ENCODE results near the gene UTP25.

The UTP25 gene

GRCh38 chr1:209862391-209863356 lies 34.9 kb downstream of the UTP25 start:
- no peak for FAIRE-seq
- no peak for DNase-seq (ENCODE audit: insufficient read length, low spot score)
- TF ChIP-seq TAF1 (IDR thresholded peaks at IDR 0.05; ENCODE audit: low read depth, low read length) (no peak), PAX5 (IDR thresholded peaks at IDR 0.05; ENCODE audit: insufficient read depth, low read length, severe bottlenecking) (no peak), POU2F2 (IDR thresholded peaks at IDR 0.05; ENCODE audit: low read depth, low read length) (no peak), POLR2AphosphoS5 (IDR thresholded peaks at IDR 0.05; ENCODE audit: low read depth, low read length) (no peak), POLR2A (IDR thresholded peaks at IDR 0.05; ENCODE audit: low read depth, low read length) (no peak), SPI1 (IDR thresholded peaks at IDR 0.05; ENCODE audit: low read depth, low read length) (no peak)

- no peak for FAIRE-seq
- DNase-seq (ENCODE audit: insufficient read length, low spot score): no peak
- TF ChIP-seq POLR2A (IDR thresholded peaks at IDR 0.05; ENCODE audit: low read depth, low read length): no peak
- TF ChIP-seq SPI1 (IDR thresholded peaks at IDR 0.05; ENCODE audit: low read depth, low read length): no peak
- no peak for TF ChIP-seq PAX5 (IDR thresholded peaks at IDR 0.05; ENCODE audit: insufficient read depth, low read length, severe bottlenecking)
- no peak for TF ChIP-seq POU2F2 (IDR thresholded peaks at IDR 0.05; ENCODE audit: low read depth, low read length)
- no peak for TF ChIP-seq TAF1 (IDR thresholded peaks at IDR 0.05; ENCODE audit: low read depth, low read length)
- TF ChIP-seq POLR2AphosphoS5 (IDR thresholded peaks at IDR 0.05; ENCODE audit: low read depth, low read length): no peak
Measured at GRCh38 chr1:209863766-209864485, 36.2 kb downstream of the UTP25 start.

- TF ChIP-seq POLR2AphosphoS5 (IDR thresholded peaks at IDR 0.05; ENCODE audit: low read depth, low read length) (no peak), SPI1 (IDR thresholded peaks at IDR 0.05; ENCODE audit: low read depth, low read length) (no peak), TAF1 (IDR thresholded peaks at IDR 0.05; ENCODE audit: low read depth, low read length) (no peak)
- DNase-seq (ENCODE audit: insufficient read length, low spot score): no peak
- no peak for FAIRE-seq
Measured at GRCh38 chr1:209866201-209866600, 38.4 kb downstream of the UTP25 start.

DNA sequence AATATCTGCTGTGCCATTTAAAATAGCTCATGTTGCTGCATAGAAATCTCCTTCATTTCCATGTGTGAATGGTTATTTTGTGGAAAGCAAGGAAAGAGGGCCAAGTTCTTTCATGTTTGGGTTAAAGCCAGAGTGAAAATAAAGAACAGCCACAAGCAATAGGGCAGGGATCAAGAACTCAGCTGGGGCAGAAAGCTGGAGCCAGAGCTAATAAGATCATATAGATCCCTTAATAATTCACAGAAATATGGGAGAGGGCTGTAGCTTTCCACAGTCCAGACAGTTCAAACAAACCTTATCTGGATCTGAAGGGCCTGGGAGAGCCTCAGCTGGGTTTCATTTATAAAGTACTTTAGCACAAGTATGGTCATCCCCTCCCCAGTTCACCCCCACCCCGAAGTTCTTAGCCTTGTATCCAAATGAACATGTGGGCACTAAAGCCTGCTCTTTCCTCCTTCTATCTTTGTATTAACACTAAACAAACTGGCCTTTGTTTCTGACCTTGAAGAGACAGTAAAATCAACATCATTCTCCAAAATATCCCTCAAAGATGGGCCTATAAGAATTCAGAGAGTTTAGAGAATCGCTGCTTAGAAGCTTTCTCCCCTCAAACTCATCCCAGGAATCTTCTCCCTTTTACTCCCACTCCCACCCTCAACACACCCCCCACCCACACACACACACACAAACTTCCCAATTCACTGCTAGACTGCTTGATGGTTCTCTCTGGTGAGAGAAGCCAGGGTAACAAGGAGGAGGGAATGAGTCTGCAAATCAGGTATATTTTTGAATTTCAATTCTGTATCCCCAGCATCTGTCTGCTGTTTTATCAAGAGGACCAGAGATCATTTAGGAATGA lies 41.7 kb downstream of the UTP25 start:
- TF ChIP-seq TAF1 (IDR thresholded peaks at IDR 0.05; ENCODE audit: low read depth, low read length) (no peak), PAX5 (IDR thresholded peaks at IDR 0.05; ENCODE audit: insufficient read depth, low read length, severe bottlenecking) (no peak), POLR2A (IDR thresholded peaks at IDR 0.05; ENCODE audit: low read depth, low read length) (no peak), POU2F2 (IDR thresholded peaks at IDR 0.05; ENCODE audit: low read depth, low read length) (no peak), SPI1 (IDR thresholded peaks at IDR 0.05; ENCODE audit: low read depth, low read length) (no peak), POLR2AphosphoS5 (IDR thresholded peaks at IDR 0.05; ENCODE audit: low read depth, low read length) (no peak)
- FAIRE-seq: no peak
- no peak for DNase-seq (ENCODE audit: insufficient read length, low spot score)

- DNase-seq (ENCODE audit: insufficient read length, low spot score) (no peak), FAIRE-seq (no peak)
- TF ChIP-seq SPI1 (IDR thresholded peaks at IDR 0.05; ENCODE audit: low read depth, low read length) (no peak), TAF1 (IDR thresholded peaks at IDR 0.05; ENCODE audit: low read depth, low read length) (no peak), PAX5 (IDR thresholded peaks at IDR 0.05; ENCODE audit: insufficient read depth, low read length, severe bottlenecking) (no peak), POU2F2 (IDR thresholded peaks at IDR 0.05; ENCODE audit: low read depth, low read length) (no peak)
Measured at GRCh38 chr1:209870151-209870831, 42.5 kb downstream of the UTP25 start.

- FAIRE-seq: no peak
- DNase-seq (ENCODE audit: insufficient read length, low spot score): no peak
- TF ChIP-seq POLR2A (IDR thresholded peaks at IDR 0.05; ENCODE audit: low read depth, low read length) (no peak), SPI1 (IDR thresholded peaks at IDR 0.05; ENCODE audit: low read depth, low read length) (no peak), POU2F2 (IDR thresholded peaks at IDR 0.05; ENCODE audit: low read depth, low read length) (no peak)
Measured at GRCh38 chr1:209871006-209871405, 43.2 kb downstream of the UTP25 start.

DNA sequence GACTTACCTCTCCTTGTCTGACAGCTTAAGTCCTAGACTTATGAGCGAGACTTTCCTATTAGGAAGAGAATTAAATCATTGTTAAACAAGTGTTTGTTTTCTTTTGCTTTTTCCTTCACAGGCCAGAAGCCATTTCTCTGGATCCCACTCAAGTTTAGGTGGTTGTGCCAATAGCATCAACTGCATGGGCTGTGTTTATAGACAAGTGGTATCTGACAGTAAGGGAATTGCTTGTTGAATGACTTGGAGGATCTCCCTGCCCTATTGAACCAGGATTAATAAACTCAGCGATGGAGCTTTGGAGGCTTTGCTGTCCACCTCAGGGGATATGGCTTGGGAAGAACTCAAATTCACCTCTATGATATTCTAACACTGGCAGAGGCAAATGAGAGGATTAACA lies 43.7 kb downstream of the UTP25 start:
- FAIRE-seq: no peak
- DNase-seq (ENCODE audit: insufficient read length, low spot score): no peak
- TF ChIP-seq POU2F2 (IDR thresholded peaks at IDR 0.05; ENCODE audit: low read depth, low read length) (no peak), POLR2AphosphoS5 (IDR thresholded peaks at IDR 0.05; ENCODE audit: low read depth, low read length) (no peak), PAX5 (IDR thresholded peaks at IDR 0.05; ENCODE audit: insufficient read depth, low read length, severe bottlenecking) (no peak)

DNA sequence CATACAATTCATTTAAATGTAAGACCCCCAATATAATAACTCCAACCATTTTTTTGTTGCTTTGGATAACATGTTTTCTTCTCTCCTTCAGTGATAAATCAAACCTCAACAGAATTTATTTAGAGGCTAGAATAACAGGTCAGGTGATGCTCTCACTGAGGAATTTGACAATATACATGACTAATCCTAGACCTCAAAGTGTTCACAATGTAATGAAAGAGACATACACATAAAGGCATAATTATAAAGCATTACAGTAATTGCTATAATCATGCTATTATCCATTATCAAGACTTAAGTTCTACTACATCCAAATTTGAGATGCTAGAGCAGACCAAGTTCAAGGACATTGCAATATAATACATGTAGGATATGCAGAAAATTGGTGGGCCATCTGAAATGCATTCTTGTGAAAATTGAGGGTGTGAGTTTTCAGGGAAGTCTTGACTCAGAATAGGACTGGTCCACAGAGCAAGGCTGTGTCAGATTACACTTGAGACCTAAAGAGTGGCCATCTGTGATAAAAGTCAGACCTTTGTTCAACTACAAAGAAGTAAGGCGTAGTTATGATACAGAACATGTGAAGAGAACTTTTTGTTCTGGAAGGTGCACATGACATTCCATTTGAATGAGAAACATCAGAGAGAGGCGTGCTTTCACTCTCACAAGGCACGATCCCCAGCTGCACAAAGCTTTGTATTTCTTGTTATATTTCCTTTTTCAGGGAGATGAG lies 45.5 kb downstream of the UTP25 start:
- DNase-seq (ENCODE audit: insufficient read length, low spot score) (no peak), FAIRE-seq (no peak)

More for the DNA sequence above, 45.5 kb downstream of the UTP25 start:
- no peak for TF ChIP-seq TAF1 (IDR thresholded peaks at IDR 0.05; ENCODE audit: low read depth, low read length)
- TF ChIP-seq SPI1 (IDR thresholded peaks at IDR 0.05; ENCODE audit: low read depth, low read length): no peak
- no peak for TF ChIP-seq POLR2A (IDR thresholded peaks at IDR 0.05; ENCODE audit: low read depth, low read length)
- TF ChIP-seq POU2F2 (IDR thresholded peaks at IDR 0.05; ENCODE audit: low read depth, low read length): no peak

Data from GM12891 (cell line).